Measurements from ENCODE around the gene STUM. TPM values are rescaled to one million over a fixed set of nuclear protein-coding genes. Genes with fewer than 3 reads are reported as not detected.

The STUM gene
- polyA plus RNA-seq, 1 of the 3 experiments (the other 2 are of a cell fraction), result not detected

GRCh38 chr1:226602186-226603021 lies 53.8 kb downstream of the STUM start:
- H3K27ac ChIP-seq (ENCODE audit: low read depth in 2 of 2, low read length in 1 of 2), result no peak overlapping the region
- H3K9ac ChIP-seq, result no peak overlapping the region
- no peaks in the 10 kb centered on the region for H3K79me2 ChIP-seq (ENCODE audit: insufficient read depth)
- no peak overlapping the region for H3K4me2 ChIP-seq
- no peaks in the 10 kb centered on the region for H3F3A ChIP-seq (replicated peaks; ENCODE audit: insufficient read depth)
- POLR2A ChIA-PET, result no interaction called here
- no peaks in the 10 kb centered on the region for H3K9me3 ChIP-seq
- H2AFZ ChIP-seq (ENCODE audit: low read depth), result no peak overlapping the region
- no peaks in the 10 kb centered on the region for H3K36me3 ChIP-seq (replicated peaks in 1 of 2; ENCODE audit: control insufficient read depth in 1 of 2, insufficient read depth in 2 of 2, low read length in 1 of 2)
- TF ChIP-seq TCF12 (IDR thresholded peaks at IDR 0.05) (no peak), PBX3 (IDR thresholded peaks at IDR 0.05) (no peak)
- H3K4me3 ChIP-seq (ENCODE audit: low read depth in 2 of 2, low read length in 1 of 2), result no peak overlapping the region
- H3K27me3 ChIP-seq (ENCODE audit: insufficient read depth), result no peaks in the 10 kb centered on the region; the same call in 1 of the 2 replicates
- 71% methylated on average over 18 of the region's 24 CpGs for WGBS (ENCODE audit: low lambda C conversion rate)
- no peak for DNase-seq
- no peaks in the 10 kb centered on the region for H4K20me1 ChIP-seq (ENCODE audit: insufficient read depth)
- H3K9me2 ChIP-seq, result no peaks in the 10 kb centered on the region
- CTCF ChIA-PET, result interaction anchor here (1.0 to 6.1 kb wide), 3 partner anchors 24 to 266 kb away, joined by 4 to 49 read pairs (median 4); partner anchors contain the start of gene STUM
- H3K4me1 ChIP-seq (ENCODE audit: control insufficient read depth in 1 of 2, insufficient read depth in 2 of 2, low read depth in 1 of 2, low read length in 1 of 2), result peaks cover 0 to 6% of the 10 kb centered on the region in 2 experiments; a peak in 1 of 4 replicates

DNA sequence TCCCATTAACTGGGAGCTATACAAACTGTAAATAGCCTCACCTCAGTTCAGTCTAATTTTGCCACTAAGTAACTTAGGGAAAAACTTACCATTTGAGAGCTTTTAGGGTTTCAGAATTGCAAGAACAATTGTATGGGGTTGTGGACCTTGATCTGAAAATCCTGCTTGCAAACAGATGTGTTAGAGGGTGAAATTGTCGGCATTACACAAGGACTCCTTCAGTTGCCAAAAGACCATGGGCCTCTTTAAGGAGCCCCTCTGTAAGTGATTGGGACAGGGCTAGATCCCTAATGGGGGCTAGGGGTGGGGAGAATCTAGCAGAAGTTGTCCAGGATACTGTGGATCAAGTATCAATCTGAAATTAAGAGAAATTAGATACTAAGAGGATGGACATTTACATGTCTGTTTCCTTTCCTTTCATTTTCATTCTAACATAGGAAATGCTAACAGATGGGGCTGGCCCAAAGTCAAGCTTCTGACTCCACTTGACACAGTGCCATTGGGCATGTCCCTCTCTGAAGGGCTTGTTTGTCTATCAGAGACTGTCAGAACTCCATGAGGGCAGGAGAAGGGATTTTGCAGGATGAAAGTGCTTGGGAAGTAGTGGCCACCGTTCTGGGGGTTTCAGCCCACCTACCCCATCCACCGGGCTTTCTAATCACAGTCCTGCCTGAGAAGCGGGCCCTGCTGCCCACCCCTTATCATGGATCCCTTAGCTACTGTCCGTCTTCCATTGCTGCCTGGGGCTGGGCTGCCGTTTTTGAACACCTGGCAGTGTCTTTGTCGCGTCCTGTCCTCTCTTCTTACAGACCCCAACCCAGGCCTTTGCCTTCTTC lies 54.7 kb downstream of the STUM start:
- Histone ChIP-seq H3K9ac (no peak overlapping the region), H3K27ac (ENCODE audit: low read depth in 2 of 2, low read length in 1 of 2) (no peak overlapping the region), H3F3A (replicated peaks; ENCODE audit: insufficient read depth) (no peaks in the 10 kb centered on the region), H3K9me2 (no peaks in the 10 kb centered on the region), H3K36me3 (replicated peaks in 1 of 2; ENCODE audit: control insufficient read depth in 1 of 2, insufficient read depth in 2 of 2, low read length in 1 of 2) (no peaks in the 10 kb centered on the region), H3K27me3 (ENCODE audit: insufficient read depth) (no peaks in the 10 kb centered on the region; the same call in 1 of the 2 replicates), H3K4me1 (ENCODE audit: control insufficient read depth in 1 of 2, insufficient read depth in 2 of 2, low read depth in 1 of 2, low read length in 1 of 2) (peaks cover 0 to 6% of the 10 kb centered on the region in 2 experiments; a peak in 1 of 4 replicates), H3K4me3 (ENCODE audit: low read depth in 2 of 2, low read length in 1 of 2) (no peak overlapping the region), H3K79me2 (ENCODE audit: insufficient read depth) (no peaks in the 10 kb centered on the region), H4K20me1 (ENCODE audit: insufficient read depth) (no peaks in the 10 kb centered on the region), H2AFZ (ENCODE audit: low read depth) (no peak overlapping the region), H3K9me3 (no peaks in the 10 kb centered on the region), H3K4me2 (no peak overlapping the region)
- no peak for TF ChIP-seq SMC3 (IDR thresholded peaks at IDR 0.05; ENCODE audit: low read depth, low read length)
- TF ChIP-seq, protein P1, sequence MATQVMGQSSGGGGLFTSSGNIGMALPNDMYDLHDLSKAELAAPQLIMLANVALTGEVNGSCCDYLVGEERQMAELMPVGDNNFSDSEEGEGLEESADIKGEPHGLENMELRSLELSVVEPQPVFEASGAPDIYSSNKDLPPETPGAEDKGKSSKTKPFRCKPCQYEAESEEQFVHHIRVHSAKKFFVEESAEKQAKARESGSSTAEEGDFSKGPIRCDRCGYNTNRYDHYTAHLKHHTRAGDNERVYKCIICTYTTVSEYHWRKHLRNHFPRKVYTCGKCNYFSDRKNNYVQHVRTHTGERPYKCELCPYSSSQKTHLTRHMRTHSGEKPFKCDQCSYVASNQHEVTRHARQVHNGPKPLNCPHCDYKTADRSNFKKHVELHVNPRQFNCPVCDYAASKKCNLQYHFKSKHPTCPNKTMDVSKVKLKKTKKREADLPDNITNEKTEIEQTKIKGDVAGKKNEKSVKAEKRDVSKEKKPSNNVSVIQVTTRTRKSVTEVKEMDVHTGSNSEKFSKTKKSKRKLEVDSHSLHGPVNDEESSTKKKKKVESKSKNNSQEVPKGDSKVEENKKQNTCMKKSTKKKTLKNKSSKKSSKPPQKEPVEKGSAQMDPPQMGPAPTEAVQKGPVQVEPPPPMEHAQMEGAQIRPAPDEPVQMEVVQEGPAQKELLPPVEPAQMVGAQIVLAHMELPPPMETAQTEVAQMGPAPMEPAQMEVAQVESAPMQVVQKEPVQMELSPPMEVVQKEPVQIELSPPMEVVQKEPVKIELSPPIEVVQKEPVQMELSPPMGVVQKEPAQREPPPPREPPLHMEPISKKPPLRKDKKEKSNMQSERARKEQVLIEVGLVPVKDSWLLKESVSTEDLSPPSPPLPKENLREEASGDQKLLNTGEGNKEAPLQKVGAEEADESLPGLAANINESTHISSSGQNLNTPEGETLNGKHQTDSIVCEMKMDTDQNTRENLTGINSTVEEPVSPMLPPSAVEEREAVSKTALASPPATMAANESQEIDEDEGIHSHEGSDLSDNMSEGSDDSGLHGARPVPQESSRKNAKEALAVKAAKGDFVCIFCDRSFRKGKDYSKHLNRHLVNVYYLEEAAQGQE (IDR thresholded peaks at IDR 0.05; ENCODE audit: low read depth, low read length), result no peak
- no peak for TF ChIP-seq RFX5 (IDR thresholded peaks at IDR 0.05; ENCODE audit: low read length)
- TF ChIP-seq USF1 (IDR thresholded peaks at IDR 0.05; ENCODE audit: borderline replicate concordance, low read depth), result no peak
- no peak for TF ChIP-seq PBX3 (IDR thresholded peaks at IDR 0.05)
- TF ChIP-seq TAF1 (IDR thresholded peaks at IDR 0.05; ENCODE audit: borderline replicate concordance, low read depth, low read length), result no peak
- no peak for TF ChIP-seq GATA2 (CRISPR knock-in tag; IDR thresholded peaks at IDR 0.05)
- no peak for TF ChIP-seq SIN3A (IDR thresholded peaks at IDR 0.05; ENCODE audit: borderline replicate concordance, low read depth, low read length)
- TF ChIP-seq FOSL2 (IDR thresholded peaks at IDR 0.05; ENCODE audit: borderline replicate concordance, low read depth), result no peak
- ChIA-PET CTCF (interaction anchor here (0.7 to 6.1 kb wide), 4 partner anchors 30 to 265 kb away, joined by 3 to 49 read pairs (median 4); partner anchors contain the start of gene STUM), POLR2A (no interaction called here)
- 64% methylated on average over 8 of the region's 8 CpGs for WGBS (ENCODE audit: low lambda C conversion rate)
- DNase-seq, result no peak
